LNCAP (cell line): ENCODE measurements around the gene VTI1B.

ENCODE experiments used
- TF ChIP-seq, protein P1 (sequence below): fragments of 450-650 bp; IDR thresholded peaks from 2 replicates; pipeline ENCODE4 v1.5.1; 2017; ENCODE audit warnings: mild to moderate bottlenecking

The VTI1B gene

DNA sequence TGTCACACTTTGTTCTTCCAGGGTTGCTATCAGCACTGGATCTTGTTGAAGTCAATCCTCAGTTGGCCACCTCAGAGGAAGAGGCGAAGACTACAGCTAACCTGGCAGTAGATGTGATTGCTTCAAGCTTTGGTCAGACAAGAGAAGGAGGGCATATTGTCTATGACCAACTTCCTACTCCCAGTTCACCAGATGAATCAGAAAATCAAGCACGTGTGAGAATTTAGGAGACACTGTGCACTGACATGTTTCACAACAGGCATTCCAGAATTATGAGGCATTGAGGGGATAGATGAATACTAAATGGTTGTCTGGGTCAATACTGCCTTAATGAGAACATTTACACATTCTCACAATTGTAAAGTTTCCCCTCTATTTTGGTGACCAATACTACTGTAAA, 23.7 kb downstream of the VTI1B start:
- TF ChIP-seq, protein P1, sequence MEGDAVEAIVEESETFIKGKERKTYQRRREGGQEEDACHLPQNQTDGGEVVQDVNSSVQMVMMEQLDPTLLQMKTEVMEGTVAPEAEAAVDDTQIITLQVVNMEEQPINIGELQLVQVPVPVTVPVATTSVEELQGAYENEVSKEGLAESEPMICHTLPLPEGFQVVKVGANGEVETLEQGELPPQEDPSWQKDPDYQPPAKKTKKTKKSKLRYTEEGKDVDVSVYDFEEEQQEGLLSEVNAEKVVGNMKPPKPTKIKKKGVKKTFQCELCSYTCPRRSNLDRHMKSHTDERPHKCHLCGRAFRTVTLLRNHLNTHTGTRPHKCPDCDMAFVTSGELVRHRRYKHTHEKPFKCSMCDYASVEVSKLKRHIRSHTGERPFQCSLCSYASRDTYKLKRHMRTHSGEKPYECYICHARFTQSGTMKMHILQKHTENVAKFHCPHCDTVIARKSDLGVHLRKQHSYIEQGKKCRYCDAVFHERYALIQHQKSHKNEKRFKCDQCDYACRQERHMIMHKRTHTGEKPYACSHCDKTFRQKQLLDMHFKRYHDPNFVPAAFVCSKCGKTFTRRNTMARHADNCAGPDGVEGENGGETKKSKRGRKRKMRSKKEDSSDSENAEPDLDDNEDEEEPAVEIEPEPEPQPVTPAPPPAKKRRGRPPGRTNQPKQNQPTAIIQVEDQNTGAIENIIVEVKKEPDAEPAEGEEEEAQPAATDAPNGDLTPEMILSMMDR: no peak

DNA sequence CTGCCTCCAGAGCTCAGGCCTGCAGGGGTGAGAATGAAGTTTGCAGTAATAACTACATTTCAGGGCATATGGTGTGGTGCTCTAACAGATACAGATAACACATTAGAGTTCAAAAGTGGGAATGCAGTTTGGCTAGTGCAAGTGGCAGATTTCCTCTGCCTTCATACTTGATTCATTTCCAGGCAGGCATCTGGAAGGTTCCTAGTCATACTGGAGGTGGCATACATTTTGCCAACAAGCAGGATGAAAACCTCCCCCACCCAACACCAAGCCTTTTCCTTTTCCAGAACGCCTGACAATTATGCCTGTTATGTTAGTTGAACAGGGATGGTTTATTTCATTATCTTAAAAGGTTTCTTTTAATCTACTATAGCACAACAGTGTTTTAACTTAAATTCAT, 24.3 kb downstream of the VTI1B start:
- TF ChIP-seq, protein P1: no peak

DNA sequence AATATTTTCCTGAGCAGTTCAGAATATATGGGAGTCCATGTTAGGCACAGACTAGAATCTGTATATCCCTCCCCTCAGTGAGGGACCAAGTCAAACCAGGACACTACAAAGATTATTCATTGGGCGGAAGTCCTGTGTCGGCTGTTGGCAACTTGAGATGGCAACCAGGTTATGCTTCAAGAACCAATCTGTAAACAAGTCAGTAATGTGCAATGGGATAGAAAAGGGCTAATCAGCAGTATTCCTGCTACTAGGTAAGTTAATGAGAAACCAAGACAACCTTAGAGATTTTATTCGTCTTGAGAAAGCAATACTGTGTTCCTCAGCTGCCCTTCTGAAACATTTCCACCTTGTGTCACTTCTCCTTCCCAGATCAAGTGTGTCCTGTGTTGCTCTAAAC, 28.3 kb downstream of the VTI1B start:
- TF ChIP-seq, protein P1: no peak

DNA sequence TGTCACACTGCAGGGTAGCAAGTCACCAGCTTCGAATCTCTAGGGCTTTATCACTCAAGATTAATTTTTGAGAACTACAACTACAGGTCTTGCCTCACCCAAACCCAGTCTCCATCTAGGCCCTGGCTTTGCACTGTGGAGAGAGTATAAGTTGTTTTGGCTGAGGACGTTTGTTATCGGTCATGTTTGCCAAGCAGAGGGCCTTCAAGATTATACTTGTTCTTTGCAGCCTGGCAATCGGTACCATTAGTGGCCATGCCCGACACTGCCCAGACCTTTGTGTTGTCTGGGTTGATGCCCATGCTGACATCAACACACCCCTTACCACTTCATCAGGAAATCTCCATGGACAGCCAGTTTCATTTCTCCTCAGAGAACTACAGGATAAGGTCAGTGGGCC, 29.0 kb downstream of the VTI1B start:
- TF ChIP-seq, protein P1: no peak

DNA sequence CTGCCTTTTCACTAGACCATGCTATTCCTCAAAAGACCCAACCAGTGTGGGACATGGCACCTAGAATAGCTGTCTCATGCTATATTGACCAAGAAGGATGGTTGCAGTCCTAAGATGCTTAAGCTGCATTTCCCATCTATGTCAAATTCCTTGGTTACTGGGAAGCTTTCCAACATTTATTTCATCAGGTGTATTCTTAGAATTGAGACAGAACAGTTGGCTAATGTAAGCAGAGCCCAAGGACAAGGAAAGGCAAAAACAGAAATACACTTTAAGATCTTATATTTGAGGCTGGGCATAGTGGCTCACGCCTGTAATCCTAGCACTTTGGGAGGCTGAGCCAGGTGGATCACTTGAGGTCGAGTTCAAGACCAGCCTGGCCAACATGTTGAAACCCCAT, 30.0 kb downstream of the VTI1B start:
- TF ChIP-seq, protein P1: no peak

DNA sequence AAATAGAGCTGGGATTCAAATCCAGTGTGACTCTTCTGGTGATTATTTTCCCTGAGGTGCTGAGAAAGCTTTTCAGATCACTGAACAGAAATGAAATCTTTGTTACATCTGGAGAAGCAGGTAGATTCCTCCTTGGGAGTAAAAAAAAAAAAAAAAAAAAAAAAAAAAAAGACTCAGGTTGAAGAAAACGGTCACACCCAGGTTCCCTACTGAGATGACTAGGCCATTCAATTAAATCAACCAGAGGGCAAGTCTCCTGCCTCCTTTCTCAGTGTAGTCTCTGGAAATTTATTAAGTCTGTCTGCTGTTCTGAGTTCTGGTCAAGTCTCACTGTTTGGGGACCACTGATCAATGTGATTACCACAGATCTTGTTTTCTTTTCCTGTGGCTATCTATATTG, 30.7 kb downstream of the VTI1B start:
- TF ChIP-seq, protein P1: no peak

DNA sequence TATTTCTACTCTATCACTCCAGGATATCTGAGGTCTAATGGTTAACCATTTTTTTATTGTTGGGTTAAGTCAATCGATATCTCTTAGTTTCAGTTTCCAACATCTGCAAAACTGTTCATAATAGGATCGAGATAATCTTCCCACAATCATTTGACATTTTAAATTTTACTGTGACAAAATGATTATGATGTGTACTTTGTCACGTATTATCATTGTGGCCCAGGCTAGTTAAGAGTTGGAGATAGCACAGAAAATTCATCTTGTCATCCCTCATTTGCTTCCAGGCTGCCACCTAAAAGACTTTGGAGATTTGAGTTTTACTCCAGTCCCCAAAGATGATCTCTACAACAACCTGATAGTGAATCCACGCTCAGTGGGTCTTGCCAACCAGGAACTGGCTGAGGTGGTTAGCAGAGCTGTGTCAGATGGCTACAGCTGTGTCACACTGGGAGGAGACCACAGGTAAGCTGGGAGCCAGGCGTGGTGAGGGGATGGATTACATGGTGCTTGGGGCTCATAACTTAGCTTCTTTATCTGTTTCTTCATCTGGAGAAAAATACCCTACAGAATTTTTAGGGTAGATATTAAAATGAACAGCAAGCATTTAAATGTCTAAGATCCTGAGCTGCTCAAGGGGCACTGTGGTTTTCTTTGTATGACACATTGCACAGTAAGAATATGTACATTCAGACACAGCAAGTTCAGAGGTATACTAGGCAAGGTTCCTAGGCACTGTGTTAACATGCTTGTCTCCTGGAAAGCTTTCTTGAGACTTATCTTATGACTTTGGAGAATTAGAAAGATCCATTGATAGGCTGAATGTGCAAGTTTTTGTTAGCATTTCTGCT, 32.3 kb downstream of the VTI1B start:
- TF ChIP-seq, protein P1: no peak

DNA sequence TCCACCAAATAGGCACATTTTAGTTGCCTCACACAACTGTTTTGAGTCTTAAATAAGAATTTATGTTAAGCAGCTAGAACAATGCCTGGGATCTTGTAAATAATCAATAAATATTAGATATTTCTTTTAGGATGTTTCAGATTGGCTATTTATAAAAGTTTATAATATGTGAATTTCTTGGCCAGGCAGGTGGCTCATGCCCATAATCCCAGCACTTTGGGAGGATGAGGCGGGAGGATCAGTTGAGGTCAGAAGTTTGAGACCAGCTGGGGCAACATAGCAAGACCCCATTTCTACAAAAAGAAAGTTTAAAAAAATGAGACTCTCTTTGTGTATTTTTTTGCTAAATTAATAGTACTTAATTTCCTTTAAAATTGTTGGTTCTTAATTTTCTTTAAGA, 33.0 kb downstream of the VTI1B start:
- TF ChIP-seq, protein P1: no peak
